Measurements from ENCODE around the gene RPS15. TPM values are rescaled to one million over a fixed set of nuclear protein-coding genes. Genes with fewer than 3 reads are reported as not detected.

The RPS15 gene
- total RNA-seq, 3 donors from 2014 or later (not counting 1 experiment from before 2014, with no cell fraction given) = 731 to 872 (median 837) TPM

- H3K9me3 ChIP-seq (ENCODE audit: control insufficient read depth, insufficient read depth, low read length) = peaks cover 7% of the 10 kb centered on the region
- H3K9me3 Mint-ChIP-seq = no peaks in the 10 kb centered on the region
- 91% methylated on average over 8 of the region's 9 CpGs for WGBS (ENCODE audit: insufficient coverage)
- TF ChIP-seq CTCF (IDR thresholded peaks at IDR 0.05) = no peak
- no peaks in the 10 kb centered on the region for H3K36me3 Mint-ChIP-seq
- peaks cover 0 to 10% of the 10 kb centered on the region in 2 donors for H3K27me3 Mint-ChIP-seq (ENCODE audit: low read depth in 2 of 2)
- DNase-seq (no peak), ATAC-seq (no peak)
- H3K4me3 ChIP-seq (ENCODE audit: low read length) = no peak overlapping the region
- H3K4me3 Mint-ChIP-seq = no peak overlapping the region
- peaks cover 20% of the 10 kb centered on the region for H3K4me1 ChIP-seq (ENCODE audit: control insufficient read depth, insufficient read depth, low read length)
- intact Hi-C loops (cut with micrococcal nuclease) = no loop called here
- H3K36me3 ChIP-seq (ENCODE audit: control insufficient read depth, insufficient read depth, low read length) = peaks cover 3% of the 10 kb centered on the region
- no peak overlapping the region for H3K27ac Mint-ChIP-seq
- peaks cover 0 to 12% of the 10 kb centered on the region in 2 donors for H3K4me1 Mint-ChIP-seq
- no peak overlapping the region for H3K27ac ChIP-seq (ENCODE audit: low read length)
- H3K27me3 ChIP-seq (ENCODE audit: control insufficient read depth, insufficient read depth, low read length) = peaks cover 22% of the 10 kb centered on the region
These were observed 21.3 kb downstream of the RPS15 start for GRCh38 chr19:1459479-1459878.

GRCh38 chr19:1460033-1460995, 22.1 kb downstream of the RPS15 start:
- H3K9me3 ChIP-seq (ENCODE audit: control insufficient read depth, insufficient read depth, low read length) = peaks cover 7% of the 10 kb centered on the region
- no peak overlapping the region for H3K4me3 Mint-ChIP-seq
- H3K4me1 ChIP-seq (ENCODE audit: control insufficient read depth, insufficient read depth, low read length) = peaks cover 17% of the 10 kb centered on the region
- H3K36me3 Mint-ChIP-seq = no peaks in the 10 kb centered on the region
- WGBS (ENCODE audit: insufficient coverage) = 91% methylated on average over 36 of the region's 36 CpGs
- peaks cover 22% of the 10 kb centered on the region for H3K27me3 ChIP-seq (ENCODE audit: control insufficient read depth, insufficient read depth, low read length)
- no peak overlapping the region for H3K27ac ChIP-seq (ENCODE audit: low read length)
- no peak overlapping the region for H3K27ac Mint-ChIP-seq
- no peak for ATAC-seq
- no peak overlapping the region for H3K4me3 ChIP-seq (ENCODE audit: low read length)
- no peak for TF ChIP-seq CTCF (IDR thresholded peaks at IDR 0.05)
- H3K36me3 ChIP-seq (ENCODE audit: control insufficient read depth, insufficient read depth, low read length) = peaks cover 3% of the 10 kb centered on the region
- peaks cover 0 to 11% of the 10 kb centered on the region in 2 donors for H3K4me1 Mint-ChIP-seq
- H3K27me3 Mint-ChIP-seq (ENCODE audit: low read depth in 2 of 2) = peaks cover 0 to 6% of the 10 kb centered on the region in 2 donors
- no peaks in the 10 kb centered on the region for H3K9me3 Mint-ChIP-seq
- intact Hi-C loops (cut with micrococcal nuclease) = no loop called here
- no peak for DNase-seq

DNA sequence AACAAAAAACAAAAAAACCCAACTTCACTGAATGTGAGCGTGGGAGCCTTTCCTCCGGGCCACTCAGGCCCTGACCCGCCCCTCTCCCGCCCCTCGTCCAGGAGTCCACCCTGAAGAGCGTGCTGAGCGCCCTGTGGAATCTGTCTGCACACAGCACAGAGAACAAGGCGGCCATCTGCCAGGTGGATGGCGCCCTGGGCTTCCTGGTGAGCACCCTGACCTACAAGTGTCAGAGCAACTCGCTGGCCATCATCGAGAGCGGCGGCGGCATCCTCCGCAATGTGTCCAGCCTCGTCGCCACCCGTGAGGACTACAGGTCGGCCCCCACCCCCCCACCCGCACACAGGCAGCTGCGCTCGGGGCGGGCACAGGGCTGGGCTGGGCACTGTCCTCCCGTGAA, 23.7 kb downstream of the RPS15 start:
- ATAC-seq = no peak

More for the DNA sequence above, 23.7 kb downstream of the RPS15 start:
- Histone ChIP-seq H3K9me3 (ENCODE audit: control insufficient read depth, insufficient read depth, low read length) (no peaks in the 10 kb centered on the region), H3K4me1 (ENCODE audit: control insufficient read depth, insufficient read depth, low read length) (peaks cover 17% of the 10 kb centered on the region), H3K27me3 (ENCODE audit: control insufficient read depth, insufficient read depth, low read length) (peaks cover 16% of the 10 kb centered on the region), H3K27ac (ENCODE audit: low read length) (no peak overlapping the region), H3K36me3 (ENCODE audit: control insufficient read depth, insufficient read depth, low read length) (peaks cover 3% of the 10 kb centered on the region), H3K4me3 (ENCODE audit: low read length) (no peak overlapping the region)
- intact Hi-C loops (cut with micrococcal nuclease) = no loop called here
- Mint-ChIP-seq H3K27me3 (ENCODE audit: low read depth in 2 of 2) (no peaks in the 10 kb centered on the region), H3K36me3 (no peaks in the 10 kb centered on the region), H3K4me1 (peaks cover 0 to 5% of the 10 kb centered on the region in 2 donors), H3K9me3 (no peaks in the 10 kb centered on the region), H3K4me3 (no peak overlapping the region), H3K27ac (no peak overlapping the region)
- WGBS (ENCODE audit: insufficient coverage) = 94% methylated on average over 24 of the region's 24 CpGs
- DNase-seq = no peak
- TF ChIP-seq CTCF (IDR thresholded peaks at IDR 0.05) = no peak
